ENCODE results near the gene KCNE5.
"Not testable (repeated sequence)": the region's sequence is repeated elsewhere in the genome, so short reads cannot be mapped to it uniquely, and the experiment has no call there.

The KCNE5 gene

GRCh38 chrX:109624641-109625616, at the start of gene KCNE5:
Gene KCNE5, minus strand, starts transcription at chrX:109625172. Its CDS starts 152 bp downstream, at chrX:109625020.
- no peak for DNase-seq (ENCODE audit: extremely low read depth in 1 of 2, low read depth in 1 of 2)

- DNase-seq (ENCODE audit: extremely low read depth in 1 of 2, low read depth in 1 of 2), result no peak
These were observed 47.3 kb upstream of the KCNE5 start for GRCh38 chrX:109672239-109672638.

- not testable (repeated sequence) for DNase-seq (ENCODE audit: extremely low read depth in 1 of 2, low read depth in 1 of 2)
These were observed 46.2 kb upstream of the KCNE5 start for GRCh38 chrX:109671170-109671569.

DNA sequence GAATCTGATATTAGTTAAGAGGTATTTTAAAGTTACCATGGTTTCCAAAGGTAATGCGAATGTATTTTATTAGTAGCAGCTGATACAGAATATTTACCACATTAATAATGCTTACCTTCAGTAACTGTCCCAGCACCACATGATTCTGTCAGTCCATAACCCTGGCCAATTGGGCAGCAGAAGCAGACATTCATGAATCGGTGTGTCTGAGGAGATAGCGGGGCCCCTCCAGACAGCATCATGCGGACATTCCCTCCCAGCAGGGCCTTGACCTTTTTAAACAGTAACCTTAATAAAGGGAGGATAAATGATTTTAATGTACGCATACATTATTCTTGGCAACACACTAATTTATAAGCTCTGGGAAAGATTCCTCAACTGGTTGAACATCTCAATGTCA, 43.0 kb upstream of the KCNE5 start:
- no peak for DNase-seq (ENCODE audit: extremely low read depth in 1 of 2, low read depth in 1 of 2)

- DNase-seq (ENCODE audit: extremely low read depth in 1 of 2, low read depth in 1 of 2), result no peak
These were observed 35.6 kb upstream of the KCNE5 start for GRCh38 chrX:109660435-109661143.

DNA sequence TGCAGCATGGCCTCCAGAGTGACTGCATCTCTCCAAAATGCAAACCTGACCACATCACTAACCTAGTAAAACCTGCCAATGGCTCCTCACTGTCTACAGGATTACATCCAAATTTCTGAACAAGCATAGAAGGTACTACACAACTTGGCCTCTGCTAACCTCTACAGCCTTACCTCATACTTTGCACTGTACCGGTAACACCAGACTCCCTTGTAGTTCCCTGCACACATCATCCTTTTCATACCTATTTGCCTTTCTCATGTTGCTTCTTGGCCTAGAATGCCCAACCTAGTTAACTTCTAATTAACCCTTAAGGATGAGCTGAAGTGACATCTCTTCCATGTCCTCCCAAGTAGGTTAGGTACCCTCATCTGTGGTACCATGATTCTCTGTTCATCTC, 33.4 kb upstream of the KCNE5 start:
- DNase-seq (ENCODE audit: extremely low read depth in 1 of 2, low read depth in 1 of 2), result no peak

GRCh38 chrX:109657364-109657763, 32.4 kb upstream of the KCNE5 start:
- not testable (repeated sequence) for DNase-seq (ENCODE audit: extremely low read depth in 1 of 2, low read depth in 1 of 2)

GRCh38 chrX:109656774-109657173, 31.8 kb upstream of the KCNE5 start:
- DNase-seq (ENCODE audit: extremely low read depth in 1 of 2, low read depth in 1 of 2), result no peak

- no peak for DNase-seq (ENCODE audit: extremely low read depth in 1 of 2, low read depth in 1 of 2)
These were observed 30.7 kb upstream of the KCNE5 start for GRCh38 chrX:109655502-109656201.

DNA sequence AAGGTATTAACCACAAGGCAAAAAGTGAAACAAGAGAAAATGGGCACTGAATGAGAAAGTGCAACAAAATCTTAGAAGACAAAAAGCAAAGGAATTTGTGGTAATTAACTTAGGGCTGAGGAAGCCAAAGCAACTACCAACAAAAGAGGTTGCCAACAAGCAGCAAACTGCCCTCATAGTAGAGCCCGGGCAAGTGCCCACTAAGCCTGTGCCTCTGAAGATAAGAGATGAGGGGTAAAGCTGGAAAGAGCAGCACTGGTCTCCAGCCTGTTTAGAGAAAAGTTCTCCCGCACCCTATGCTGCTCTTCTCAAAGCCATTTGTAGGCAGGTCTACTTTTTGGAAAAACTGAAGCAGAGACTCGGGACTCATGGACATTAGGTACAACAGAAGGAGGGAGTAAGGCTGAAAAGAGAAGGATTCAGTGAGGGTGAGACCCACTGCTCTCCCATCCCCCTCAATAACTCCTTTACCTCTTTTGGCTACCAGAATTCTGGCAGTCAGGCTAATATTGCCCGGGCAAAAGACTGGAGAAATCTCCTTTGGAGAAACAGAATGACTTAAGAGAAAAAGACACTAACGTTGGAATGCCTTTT, 29.6 kb upstream of the KCNE5 start:
- no peak for DNase-seq (ENCODE audit: extremely low read depth in 1 of 2, low read depth in 1 of 2)

DNA sequence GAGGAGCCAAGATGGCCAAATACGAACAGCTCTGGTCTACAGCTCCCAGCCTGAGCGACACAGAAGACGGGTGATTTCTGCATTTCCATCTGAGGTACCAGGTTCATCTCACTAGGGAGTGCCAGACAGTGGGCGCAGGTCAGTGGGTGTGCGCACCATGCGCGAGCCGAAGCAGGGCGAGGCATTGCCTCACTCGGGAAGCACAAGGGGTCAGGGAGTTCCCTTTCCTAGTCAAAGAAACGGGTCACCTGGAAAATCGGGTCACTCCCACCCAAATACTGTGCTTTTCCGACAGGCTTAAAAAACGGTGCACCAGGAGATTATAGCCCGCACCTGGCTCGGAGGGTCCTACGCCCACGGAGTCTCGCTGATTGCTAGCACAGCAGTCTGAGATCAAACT, 19.7 kb upstream of the KCNE5 start:
- DNase-seq (ENCODE audit: extremely low read depth in 1 of 2, low read depth in 1 of 2), result not testable (repeated sequence)

- no peak for DNase-seq (ENCODE audit: extremely low read depth in 1 of 2, low read depth in 1 of 2)
These were observed 18.7 kb upstream of the KCNE5 start for GRCh38 chrX:109643687-109644086.

GRCh38 chrX:109638158-109638557, 13.2 kb upstream of the KCNE5 start:
- DNase-seq (ENCODE audit: extremely low read depth in 1 of 2, low read depth in 1 of 2), result no peak

DNA sequence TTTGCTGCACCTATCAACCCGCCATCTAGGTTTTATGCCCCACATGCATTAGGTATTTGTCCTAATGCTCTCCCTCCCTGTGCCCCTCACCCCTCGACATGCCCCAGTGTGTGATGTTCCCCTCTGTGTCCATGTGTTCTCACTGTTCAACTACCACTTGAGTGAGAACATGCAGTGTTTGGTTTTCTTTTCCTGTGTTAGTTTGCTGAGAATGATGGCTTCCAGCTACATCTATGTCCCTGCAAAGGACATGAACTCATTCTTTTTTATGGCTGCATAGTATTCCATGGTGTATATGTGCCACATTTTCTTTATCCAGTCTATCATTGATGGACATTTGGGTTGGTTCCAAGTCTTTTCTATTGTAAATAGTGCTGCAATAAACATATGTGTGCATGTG, 12.5 kb upstream of the KCNE5 start:
- not testable (repeated sequence) for DNase-seq (ENCODE audit: extremely low read depth in 1 of 2, low read depth in 1 of 2)

GRCh38 chrX:109635146-109635545, 10.2 kb upstream of the KCNE5 start:
- DNase-seq (ENCODE audit: extremely low read depth in 1 of 2, low read depth in 1 of 2), result no peak

GRCh38 chrX:109632906-109633504, 8.0 kb upstream of the KCNE5 start:
- DNase-seq (ENCODE audit: extremely low read depth in 1 of 2, low read depth in 1 of 2), result no peak

DNA sequence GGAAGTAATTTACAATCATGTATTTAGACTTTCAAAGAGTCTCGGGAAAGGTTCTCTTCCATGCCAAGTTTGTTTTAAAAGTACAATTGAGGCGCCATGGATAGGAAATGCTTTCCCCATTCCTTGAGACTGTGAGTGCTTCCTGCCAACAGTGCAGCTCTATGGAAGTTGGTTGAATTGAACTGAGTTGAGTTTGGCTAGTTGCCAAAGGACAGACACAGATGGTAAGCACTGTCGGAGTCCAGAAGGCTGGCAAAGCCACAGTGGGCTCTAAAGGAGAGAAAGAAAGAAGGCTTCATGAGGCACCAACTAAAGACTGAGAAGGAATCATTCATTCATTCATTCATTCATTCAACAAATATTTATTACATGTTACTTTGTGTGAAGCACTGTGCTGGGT, 4.3 kb upstream of the KCNE5 start:
- no peak for DNase-seq (ENCODE audit: extremely low read depth in 1 of 2, low read depth in 1 of 2)

GRCh38 chrX:109626637-109627036, 1.7 kb upstream of the KCNE5 start:
- DNase-seq (ENCODE audit: extremely low read depth in 1 of 2, low read depth in 1 of 2), result no peak

DNA sequence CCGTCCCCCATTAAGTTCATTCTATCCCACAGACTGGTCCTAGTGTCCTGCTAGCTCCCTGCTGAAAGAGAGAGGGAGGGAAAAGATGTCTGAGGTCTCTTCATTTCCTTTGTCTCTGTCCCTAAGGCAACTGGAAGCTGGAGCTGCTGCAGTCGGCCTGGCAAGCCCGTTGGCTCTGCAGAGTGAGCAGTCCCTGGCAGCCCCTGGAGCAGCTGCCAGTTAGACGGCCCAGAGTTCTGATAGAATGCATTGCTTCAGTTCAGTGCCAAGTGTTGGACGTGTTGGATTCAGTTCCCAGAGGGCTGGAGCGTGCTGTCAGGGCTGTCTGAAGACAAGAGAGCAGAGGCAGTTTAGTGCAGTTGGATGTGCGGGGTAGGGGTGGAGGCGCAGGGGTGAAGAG, 975 bp downstream of the KCNE5 start:
- no peak for DNase-seq (ENCODE audit: extremely low read depth in 1 of 2, low read depth in 1 of 2)

GRCh38 chrX:109622270-109622669, 2.7 kb downstream of the KCNE5 start:
- DNase-seq (ENCODE audit: extremely low read depth in 1 of 2, low read depth in 1 of 2), result no peak

GRCh38 chrX:109619771-109620170, 5.2 kb downstream of the KCNE5 start:
- no peak for DNase-seq (ENCODE audit: extremely low read depth in 1 of 2, low read depth in 1 of 2)

All from stimulated activated CD8-positive, alpha-beta memory T cell treated with anti-CD3 and anti-CD28 coated beads, Interleukin-7, amount 100 ng/mL, for 48 hours (primary cell).